ENCODE results near the gene HSPA1L.

The HSPA1L gene

DNA sequence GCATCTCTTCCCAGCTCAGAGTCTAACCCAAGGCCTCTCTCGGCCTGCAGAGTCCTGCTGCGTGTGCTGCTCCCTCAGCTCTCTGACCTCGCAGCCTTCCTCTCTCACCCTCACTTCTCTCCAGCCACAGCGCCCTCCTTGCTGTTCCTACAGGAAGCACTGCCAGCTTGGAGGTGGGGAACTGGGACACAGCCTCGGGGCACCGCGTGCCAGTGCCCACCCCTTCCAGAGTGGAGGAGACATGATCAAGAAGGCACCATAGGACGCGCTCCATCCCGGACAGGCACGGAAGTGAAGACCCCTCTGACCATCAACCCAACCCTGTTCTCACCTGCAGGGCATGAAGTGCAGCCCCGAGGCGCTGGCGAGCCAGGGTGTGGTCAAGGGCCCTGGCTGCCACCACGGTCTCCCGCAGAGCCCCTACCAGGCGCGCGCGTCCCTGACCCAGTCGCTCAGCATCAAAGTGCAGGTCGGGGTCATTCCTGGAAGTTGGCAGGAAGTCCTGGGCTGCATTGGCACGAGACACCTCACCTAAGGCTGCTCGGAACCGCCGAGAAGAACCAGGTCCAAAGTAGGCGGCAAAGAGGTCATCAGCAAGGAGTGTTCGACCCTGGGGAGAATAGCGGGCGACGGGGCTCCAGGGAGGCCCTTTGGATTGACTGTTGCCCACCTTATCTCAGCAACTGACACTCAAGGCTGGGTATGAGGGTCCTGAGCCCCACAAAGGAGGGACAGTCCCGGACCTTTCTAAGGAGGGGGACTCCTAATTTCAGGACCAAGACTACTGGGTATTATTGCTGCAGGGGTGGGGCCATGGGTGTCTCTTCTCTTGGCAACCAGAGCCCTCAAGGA is 39.2 kb downstream of the HSPA1L start:
- H3K9me2 ChIP-seq (replicated peaks; ENCODE audit: low read depth, low read length): no peaks in the 10 kb centered on the region
- H4K20me1 ChIP-seq (ENCODE audit: insufficient read depth, low read length, poor library complexity, severe bottlenecking): no peaks in the 10 kb centered on the region
- no peaks in the 10 kb centered on the region for H3F3A ChIP-seq (ENCODE audit: low read depth)
- peaks cover 17% of the 10 kb centered on the region; the same call in 1 of the 2 replicates for H3K36me3 ChIP-seq (ENCODE audit: insufficient read depth, low read length)
- H3K27me3 ChIP-seq (ENCODE audit: insufficient read depth, low read length, poor library complexity, severe bottlenecking): no peaks in the 10 kb centered on the region
- H3K9me3 ChIP-seq (ENCODE audit: insufficient read depth, low read depth, low read length): no peaks in the 10 kb centered on the region
- H3K4me3 ChIP-seq (ENCODE audit: low read length, poor library complexity, severe bottlenecking): no peak overlapping the region
- H3K4me1 ChIP-seq (ENCODE audit: insufficient read depth, low read length, poor library complexity, severe bottlenecking): peaks cover 18% of the 10 kb centered on the region
- H2AFZ ChIP-seq (ENCODE audit: low read length): no peak overlapping the region
- H3K9ac ChIP-seq (ENCODE audit: low read depth, low read length, poor library complexity, severe bottlenecking): no peak overlapping the region
- no peak overlapping the region for H3K4me2 ChIP-seq (ENCODE audit: low read depth, low read length, poor library complexity, severe bottlenecking)
- TF ChIP-seq, protein P1, sequence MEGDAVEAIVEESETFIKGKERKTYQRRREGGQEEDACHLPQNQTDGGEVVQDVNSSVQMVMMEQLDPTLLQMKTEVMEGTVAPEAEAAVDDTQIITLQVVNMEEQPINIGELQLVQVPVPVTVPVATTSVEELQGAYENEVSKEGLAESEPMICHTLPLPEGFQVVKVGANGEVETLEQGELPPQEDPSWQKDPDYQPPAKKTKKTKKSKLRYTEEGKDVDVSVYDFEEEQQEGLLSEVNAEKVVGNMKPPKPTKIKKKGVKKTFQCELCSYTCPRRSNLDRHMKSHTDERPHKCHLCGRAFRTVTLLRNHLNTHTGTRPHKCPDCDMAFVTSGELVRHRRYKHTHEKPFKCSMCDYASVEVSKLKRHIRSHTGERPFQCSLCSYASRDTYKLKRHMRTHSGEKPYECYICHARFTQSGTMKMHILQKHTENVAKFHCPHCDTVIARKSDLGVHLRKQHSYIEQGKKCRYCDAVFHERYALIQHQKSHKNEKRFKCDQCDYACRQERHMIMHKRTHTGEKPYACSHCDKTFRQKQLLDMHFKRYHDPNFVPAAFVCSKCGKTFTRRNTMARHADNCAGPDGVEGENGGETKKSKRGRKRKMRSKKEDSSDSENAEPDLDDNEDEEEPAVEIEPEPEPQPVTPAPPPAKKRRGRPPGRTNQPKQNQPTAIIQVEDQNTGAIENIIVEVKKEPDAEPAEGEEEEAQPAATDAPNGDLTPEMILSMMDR (conservative IDR thresholded peaks at IDR 0.05; ENCODE audit: low read length): no peak
- no peak for TF ChIP-seq EZH2phosphoT487 (IDR thresholded peaks at IDR 0.05; ENCODE audit: borderline replicate concordance)
- no peaks in the 10 kb centered on the region for H3K79me2 ChIP-seq (ENCODE audit: insufficient read depth, low read length)

DNA sequence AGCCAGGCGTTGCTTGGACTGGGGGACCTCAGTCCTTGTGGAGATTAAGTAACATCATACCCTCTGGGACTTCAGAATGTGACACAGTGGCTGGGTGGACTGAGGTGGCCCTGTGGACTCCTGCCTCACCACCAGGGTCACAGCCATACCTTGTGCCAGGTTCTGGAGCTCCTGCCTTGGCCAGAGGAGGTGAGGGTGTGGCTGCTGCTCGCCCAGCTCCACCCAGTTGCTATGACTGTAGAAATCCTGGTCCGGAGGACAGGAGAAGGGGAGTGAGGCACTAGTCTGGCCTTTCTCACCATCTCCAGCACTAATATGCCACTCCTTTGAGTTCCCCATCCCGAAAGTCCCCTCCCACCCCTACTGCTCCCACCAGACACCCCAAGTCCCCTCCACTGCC is 39.9 kb downstream of the HSPA1L start:
- H2AFZ ChIP-seq (ENCODE audit: low read length): no peak overlapping the region
- peaks cover 18% of the 10 kb centered on the region for H3K4me1 ChIP-seq (ENCODE audit: insufficient read depth, low read length, poor library complexity, severe bottlenecking)
- no peak overlapping the region for H3K4me3 ChIP-seq (ENCODE audit: low read length, poor library complexity, severe bottlenecking)
- H3K9ac ChIP-seq (ENCODE audit: low read depth, low read length, poor library complexity, severe bottlenecking): no peak overlapping the region
- H3K79me2 ChIP-seq (ENCODE audit: insufficient read depth, low read length): no peaks in the 10 kb centered on the region
- no peaks in the 10 kb centered on the region for H3K27me3 ChIP-seq (ENCODE audit: insufficient read depth, low read length, poor library complexity, severe bottlenecking)
- H3F3A ChIP-seq (ENCODE audit: low read depth): no peaks in the 10 kb centered on the region
- H3K9me2 ChIP-seq (replicated peaks; ENCODE audit: low read depth, low read length): no peaks in the 10 kb centered on the region
- H3K4me2 ChIP-seq (ENCODE audit: low read depth, low read length, poor library complexity, severe bottlenecking): no peak overlapping the region
- TF ChIP-seq, protein P1 (conservative IDR thresholded peaks at IDR 0.05; ENCODE audit: low read length): no peak
- no peak for TF ChIP-seq EZH2phosphoT487 (IDR thresholded peaks at IDR 0.05; ENCODE audit: borderline replicate concordance)
- no peaks in the 10 kb centered on the region for H3K9me3 ChIP-seq (ENCODE audit: insufficient read depth, low read depth, low read length)
- no peaks in the 10 kb centered on the region for H4K20me1 ChIP-seq (ENCODE audit: insufficient read depth, low read length, poor library complexity, severe bottlenecking)
- H3K36me3 ChIP-seq (ENCODE audit: insufficient read depth, low read length): peaks cover 10% of the 10 kb centered on the region; the same call in 1 of the 2 replicates

DNA sequence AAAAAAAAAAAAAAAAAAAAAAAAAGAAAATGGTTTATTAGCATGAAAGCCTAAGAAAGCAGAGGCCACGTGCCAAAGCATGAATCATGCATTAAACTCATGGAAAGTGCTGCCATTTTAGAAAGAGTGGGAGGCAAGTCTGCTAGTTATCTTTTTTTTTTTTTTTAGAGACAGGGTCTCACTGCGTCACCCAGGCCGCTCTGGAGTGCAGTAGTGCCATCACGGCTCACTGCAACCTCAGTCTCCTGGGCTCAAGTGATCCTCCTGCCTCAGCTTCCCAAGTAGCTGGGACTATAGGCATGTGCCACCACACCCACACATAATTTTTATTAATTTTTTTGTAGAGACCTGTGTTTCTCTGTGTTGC is 43.1 kb downstream of the HSPA1L start:
- H3K9me2 ChIP-seq (replicated peaks; ENCODE audit: low read depth, low read length): no peaks in the 10 kb centered on the region
- TF ChIP-seq EZH2phosphoT487 (IDR thresholded peaks at IDR 0.05; ENCODE audit: borderline replicate concordance): no peak
- TF ChIP-seq, protein P1 (conservative IDR thresholded peaks at IDR 0.05; ENCODE audit: low read length): no peak
- no peak overlapping the region for H3K9ac ChIP-seq (ENCODE audit: low read depth, low read length, poor library complexity, severe bottlenecking)
- no peaks in the 10 kb centered on the region for H3K9me3 ChIP-seq (ENCODE audit: insufficient read depth, low read depth, low read length)
- no peaks in the 10 kb centered on the region for H3K36me3 ChIP-seq (ENCODE audit: insufficient read depth, low read length)
- H3K79me2 ChIP-seq (ENCODE audit: insufficient read depth, low read length): no peaks in the 10 kb centered on the region
- H3K4me2 ChIP-seq (ENCODE audit: low read depth, low read length, poor library complexity, severe bottlenecking): peak overlapping the region; percentile 57
- peaks cover 13% of the 10 kb centered on the region for H3K4me1 ChIP-seq (ENCODE audit: insufficient read depth, low read length, poor library complexity, severe bottlenecking)
- H3K4me3 ChIP-seq (ENCODE audit: low read length, poor library complexity, severe bottlenecking): no peak overlapping the region
- no peak overlapping the region for H2AFZ ChIP-seq (ENCODE audit: low read length)
- H3K27me3 ChIP-seq (ENCODE audit: insufficient read depth, low read length, poor library complexity, severe bottlenecking): no peaks in the 10 kb centered on the region
- H3F3A ChIP-seq (ENCODE audit: low read depth): no peaks in the 10 kb centered on the region
- H4K20me1 ChIP-seq (ENCODE audit: insufficient read depth, low read length, poor library complexity, severe bottlenecking): no peaks in the 10 kb centered on the region
